ENCODE results near the gene AURKA. TPM values are rescaled to one million over a fixed set of nuclear protein-coding genes. Genes with fewer than 3 reads are reported as not detected.

The AURKA gene
- total RNA-seq, 1 experiment from 2014 or later, result 160 TPM

GRCh38 chr20:56427797-56428196, 35.8 kb upstream of the AURKA start:
- peaks cover 6% of the 10 kb centered on the region for H3K27me3 ChIP-seq (ENCODE audit: control insufficient read depth, insufficient read depth, low read length)
- H3K4me3 ChIP-seq (ENCODE audit: insufficient read depth, low read depth, low read length), result no peak overlapping the region
- no peak for DNase-seq
- H3K36me3 ChIP-seq (replicated peaks; ENCODE audit: control insufficient read depth, insufficient read depth, low read length), result no peaks in the 10 kb centered on the region

- no peaks in the 10 kb centered on the region for H3K36me3 ChIP-seq (replicated peaks; ENCODE audit: control insufficient read depth, insufficient read depth, low read length)
- peaks cover 6% of the 10 kb centered on the region for H3K27me3 ChIP-seq (ENCODE audit: control insufficient read depth, insufficient read depth, low read length)
- no peak overlapping the region for H3K4me3 ChIP-seq (ENCODE audit: insufficient read depth, low read depth, low read length)
- DNase-seq, result no peak
These were observed 34.9 kb upstream of the AURKA start for GRCh38 chr20:56426926-56427325.

- Histone ChIP-seq H3K4me3 (ENCODE audit: insufficient read depth, low read depth, low read length) (no peak overlapping the region), H3K36me3 (replicated peaks; ENCODE audit: control insufficient read depth, insufficient read depth, low read length) (no peaks in the 10 kb centered on the region), H3K27me3 (ENCODE audit: control insufficient read depth, insufficient read depth, low read length) (peaks cover 6% of the 10 kb centered on the region)
- DNase-seq, result no peak
These were observed 34.0 kb upstream of the AURKA start for GRCh38 chr20:56426026-56426425.

- H3K27me3 ChIP-seq (ENCODE audit: control insufficient read depth, insufficient read depth, low read length), result peaks cover 6% of the 10 kb centered on the region
- no peak overlapping the region for H3K4me3 ChIP-seq (ENCODE audit: insufficient read depth, low read depth, low read length)
- DNase-seq, result no peak
- H3K36me3 ChIP-seq (replicated peaks; ENCODE audit: control insufficient read depth, insufficient read depth, low read length), result no peaks in the 10 kb centered on the region
These were observed 32.9 kb upstream of the AURKA start for GRCh38 chr20:56424931-56425330.

- no peak for DNase-seq
- H3K36me3 ChIP-seq (replicated peaks; ENCODE audit: control insufficient read depth, insufficient read depth, low read length), result no peaks in the 10 kb centered on the region
- H3K27me3 ChIP-seq (ENCODE audit: control insufficient read depth, insufficient read depth, low read length), result peaks cover 6% of the 10 kb centered on the region
- H3K4me3 ChIP-seq (ENCODE audit: insufficient read depth, low read depth, low read length), result no peak overlapping the region
These were observed 31.9 kb upstream of the AURKA start for GRCh38 chr20:56423886-56424285.

- Histone ChIP-seq H3K4me3 (ENCODE audit: insufficient read depth, low read depth, low read length) (no peak overlapping the region), H3K36me3 (replicated peaks; ENCODE audit: control insufficient read depth, insufficient read depth, low read length) (no peaks in the 10 kb centered on the region), H3K27me3 (ENCODE audit: control insufficient read depth, insufficient read depth, low read length) (peaks cover 6% of the 10 kb centered on the region)
- no peak for DNase-seq
These were observed 31.2 kb upstream of the AURKA start for GRCh38 chr20:56423211-56423610.

GRCh38 chr20:56422824-56423189, 30.8 kb upstream of the AURKA start:
- no peaks in the 10 kb centered on the region for H3K36me3 ChIP-seq (replicated peaks; ENCODE audit: control insufficient read depth, insufficient read depth, low read length)
- H3K4me3 ChIP-seq (ENCODE audit: insufficient read depth, low read depth, low read length), result no peak overlapping the region
- peak; percentile 48 for DNase-seq
- peaks cover 6% of the 10 kb centered on the region for H3K27me3 ChIP-seq (ENCODE audit: control insufficient read depth, insufficient read depth, low read length)

- Histone ChIP-seq H3K4me3 (ENCODE audit: insufficient read depth, low read depth, low read length) (no peak overlapping the region), H3K27me3 (ENCODE audit: control insufficient read depth, insufficient read depth, low read length) (peaks cover 6% of the 10 kb centered on the region), H3K36me3 (replicated peaks; ENCODE audit: control insufficient read depth, insufficient read depth, low read length) (no peaks in the 10 kb centered on the region)
- no peak for DNase-seq
These were observed 30.2 kb upstream of the AURKA start for GRCh38 chr20:56422076-56422823.

- Histone ChIP-seq H3K4me3 (ENCODE audit: insufficient read depth, low read depth, low read length) (no peak overlapping the region), H3K36me3 (replicated peaks; ENCODE audit: control insufficient read depth, insufficient read depth, low read length) (no peaks in the 10 kb centered on the region), H3K27me3 (ENCODE audit: control insufficient read depth, insufficient read depth, low read length) (peaks cover 6% of the 10 kb centered on the region)
- DNase-seq, result no peak
These were observed 29.1 kb upstream of the AURKA start for GRCh38 chr20:56420940-56421688.

GRCh38 chr20:56420028-56420427, 28.0 kb upstream of the AURKA start:
- peaks cover 5% of the 10 kb centered on the region for H3K27me3 ChIP-seq (ENCODE audit: control insufficient read depth, insufficient read depth, low read length)
- no peaks in the 10 kb centered on the region for H3K36me3 ChIP-seq (replicated peaks; ENCODE audit: control insufficient read depth, insufficient read depth, low read length)
- no peak for DNase-seq
- H3K4me3 ChIP-seq (ENCODE audit: insufficient read depth, low read depth, low read length), result no peak overlapping the region

- no peak overlapping the region for H3K4me3 ChIP-seq (ENCODE audit: insufficient read depth, low read depth, low read length)
- no peaks in the 10 kb centered on the region; the same call in 1 of the 2 replicates for H3K27me3 ChIP-seq (ENCODE audit: control insufficient read depth, insufficient read depth, low read length)
- DNase-seq, result no peak
- no peaks in the 10 kb centered on the region for H3K36me3 ChIP-seq (replicated peaks; ENCODE audit: control insufficient read depth, insufficient read depth, low read length)
These were observed 26.4 kb upstream of the AURKA start for GRCh38 chr20:56418385-56418861.

GRCh38 chr20:56417911-56418310, 25.9 kb upstream of the AURKA start:
- H3K36me3 ChIP-seq (replicated peaks; ENCODE audit: control insufficient read depth, insufficient read depth, low read length), result no peaks in the 10 kb centered on the region
- DNase-seq, result no peak
- H3K27me3 ChIP-seq (ENCODE audit: control insufficient read depth, insufficient read depth, low read length), result no peaks in the 10 kb centered on the region; the same call in 1 of the 2 replicates
- H3K4me3 ChIP-seq (ENCODE audit: insufficient read depth, low read depth, low read length), result no peak overlapping the region

- H3K4me3 ChIP-seq (ENCODE audit: insufficient read depth, low read depth, low read length), result no peak overlapping the region
- H3K36me3 ChIP-seq (replicated peaks; ENCODE audit: control insufficient read depth, insufficient read depth, low read length), result no peaks in the 10 kb centered on the region
- no peak for DNase-seq
- H3K27me3 ChIP-seq (ENCODE audit: control insufficient read depth, insufficient read depth, low read length), result no peaks in the 10 kb centered on the region; the same call in 1 of the 2 replicates
These were observed 25.4 kb upstream of the AURKA start for GRCh38 chr20:56417402-56417801.

GRCh38 chr20:56414842-56415765, 23.1 kb upstream of the AURKA start:
- no peak for DNase-seq
- Histone ChIP-seq H3K4me3 (ENCODE audit: insufficient read depth, low read depth, low read length) (no peak overlapping the region), H3K27me3 (ENCODE audit: control insufficient read depth, insufficient read depth, low read length) (no peaks in the 10 kb centered on the region; the same call in 1 of the 2 replicates), H3K36me3 (replicated peaks; ENCODE audit: control insufficient read depth, insufficient read depth, low read length) (no peaks in the 10 kb centered on the region)

Measured in H7 (cell line).